COLO668 (cell line): ENCODE data around the gene CASP2.
A peak's percentile ranks its signal among the peaks of the same experiment; 100 is the strongest.
"Not testable (repeated sequence)": the region's sequence is repeated elsewhere in the genome, so short reads cannot be mapped to it uniquely, and the experiment has no call there.

ENCODE experiments used
- DNase-seq: peaks from one replicate; lab custom pipeline; 2025; ENCODE audit not compliant: unreplicated experiment; lab: John Stamatoyannopoulos, UW

Gene CASP2

DNA sequence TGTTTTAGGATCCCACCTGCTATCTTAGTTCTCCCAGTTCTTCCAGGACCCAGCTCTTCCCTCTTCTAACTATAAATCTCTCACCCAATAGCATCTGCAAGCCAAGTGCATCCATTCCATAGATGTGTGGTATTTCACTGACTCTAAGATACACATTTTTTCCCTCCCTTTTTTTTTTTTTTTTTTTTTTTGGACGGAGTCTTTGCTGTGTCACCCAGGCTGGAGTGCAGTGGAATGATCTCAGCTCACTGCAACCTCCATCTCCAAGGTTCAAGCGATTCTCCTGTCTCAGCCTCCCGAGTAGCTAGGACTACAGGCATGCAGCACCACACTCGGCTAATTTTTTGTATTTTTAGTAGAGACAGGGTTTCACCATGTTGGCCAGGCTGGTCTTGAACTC is 1.7 kb downstream of the CASP2 start:
- DNase-seq = not testable (repeated sequence)

DNA sequence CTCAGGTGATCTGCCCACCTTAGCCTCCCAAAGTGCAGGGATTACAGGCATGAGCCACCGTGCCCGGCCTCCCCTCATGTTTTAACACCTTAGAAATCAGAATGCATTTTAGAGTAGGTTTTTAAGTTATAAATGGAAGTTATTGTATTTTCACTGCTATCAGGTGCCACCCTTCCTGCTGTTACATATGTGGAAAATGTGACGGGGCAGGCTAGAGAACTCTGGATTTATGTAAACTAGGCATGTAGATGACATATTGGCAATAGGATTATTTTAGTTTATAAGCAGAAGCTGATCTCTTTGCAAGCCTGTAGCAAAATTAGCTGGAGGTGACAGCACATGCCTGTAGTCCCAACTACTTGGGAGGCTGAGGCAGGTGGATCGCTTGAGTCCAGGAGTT is 2.1 kb downstream of the CASP2 start:
- DNase-seq = no peak

DNA sequence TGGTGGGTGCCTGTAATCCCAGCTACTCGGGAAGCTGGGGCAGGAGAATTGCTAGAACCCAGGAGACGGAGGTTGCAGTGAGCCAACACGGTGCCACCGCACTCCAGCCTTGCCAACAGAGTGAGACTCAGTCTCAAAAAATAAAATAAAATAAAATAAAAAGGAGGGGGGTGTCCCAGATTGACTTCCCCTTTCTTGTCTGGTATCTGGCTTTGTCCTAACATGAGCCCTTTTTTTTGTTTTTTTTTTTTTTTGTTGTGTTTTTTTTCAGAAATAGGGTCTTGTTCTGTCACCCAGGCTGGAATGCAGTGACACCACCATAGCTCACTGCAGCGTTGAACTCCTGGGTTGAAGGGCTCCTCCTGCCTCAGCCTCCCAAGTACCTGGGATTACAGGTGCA is 4.7 kb downstream of the CASP2 start:
- no peak for DNase-seq

DNA sequence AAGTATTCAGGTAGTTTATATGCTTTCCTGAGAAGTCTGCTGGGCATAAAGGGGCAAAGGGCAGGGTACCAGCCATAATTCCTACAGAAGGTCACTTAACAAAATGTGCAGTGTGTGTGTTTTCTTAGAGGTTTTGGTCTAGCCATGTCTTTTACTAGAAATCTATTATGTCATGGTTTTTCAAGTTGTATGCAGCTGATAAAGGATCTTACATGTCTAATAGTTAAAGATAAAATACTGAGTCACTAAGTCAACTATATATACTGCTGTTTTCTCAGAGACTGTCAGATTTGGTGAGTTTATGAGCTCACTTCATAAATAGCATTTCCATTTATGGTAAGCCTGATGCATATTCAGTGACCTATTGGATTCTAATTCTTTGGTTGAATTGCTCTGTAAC is 7.7 kb downstream of the CASP2 start:
- DNase-seq = no peak

DNA sequence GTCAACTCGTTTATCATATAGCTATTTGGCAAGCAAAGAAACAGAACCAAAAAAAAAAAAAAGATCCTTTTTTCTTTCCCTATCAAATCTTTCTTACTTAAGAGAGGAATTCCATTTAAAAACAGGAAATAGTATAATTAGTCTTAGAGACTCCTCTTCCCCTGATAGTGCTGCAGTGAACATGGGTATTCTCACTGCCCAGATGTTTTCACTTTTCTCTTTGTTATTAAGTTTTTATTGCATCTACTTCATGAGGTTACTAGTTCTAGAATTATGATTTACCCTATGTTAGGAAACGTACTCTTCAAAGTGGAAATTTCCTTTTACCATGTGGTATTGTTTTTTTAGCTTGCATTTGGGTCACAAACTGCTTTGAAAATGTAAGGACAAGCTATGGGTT is 8.5 kb downstream of the CASP2 start:
- no peak for DNase-seq

DNA sequence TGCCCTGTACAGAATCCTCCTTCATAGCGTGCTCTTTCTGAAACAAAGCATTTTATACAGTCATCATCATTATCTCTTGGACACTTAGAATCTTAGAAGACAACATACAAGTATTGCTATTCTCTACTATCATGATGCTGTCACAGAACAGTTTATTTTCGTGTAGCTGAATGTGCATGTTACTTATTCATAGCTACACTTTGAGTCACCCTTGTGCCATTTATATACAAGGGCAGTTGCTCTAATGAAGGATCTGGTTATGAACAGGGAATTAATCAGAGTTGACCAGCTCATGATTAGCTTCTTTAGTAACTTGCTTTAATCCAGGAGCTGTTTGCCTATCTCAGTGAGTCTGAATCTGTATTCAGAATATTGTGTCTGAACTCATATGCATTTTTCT is 11.2 kb downstream of the CASP2 start:
- DNase-seq = no peak

DNA sequence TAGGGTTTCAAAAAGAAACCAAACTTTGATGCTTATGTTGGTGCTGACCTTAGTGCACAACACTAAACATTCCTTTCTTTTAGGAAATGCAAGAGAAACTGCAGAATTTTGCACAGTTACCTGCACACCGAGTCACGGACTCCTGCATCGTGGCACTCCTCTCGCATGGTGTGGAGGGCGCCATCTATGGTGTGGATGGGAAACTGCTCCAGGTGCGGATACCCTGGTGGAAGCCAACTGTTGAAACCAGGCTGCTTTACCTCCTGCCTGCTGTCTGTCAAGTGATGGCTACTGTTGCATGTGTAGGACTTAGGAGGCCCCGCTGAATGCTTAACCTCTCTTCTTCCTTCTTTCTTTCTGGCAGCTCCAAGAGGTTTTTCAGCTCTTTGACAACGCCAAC is 11.7 kb downstream of the CASP2 start:
- DNase-seq = peak; percentile 22

DNA sequence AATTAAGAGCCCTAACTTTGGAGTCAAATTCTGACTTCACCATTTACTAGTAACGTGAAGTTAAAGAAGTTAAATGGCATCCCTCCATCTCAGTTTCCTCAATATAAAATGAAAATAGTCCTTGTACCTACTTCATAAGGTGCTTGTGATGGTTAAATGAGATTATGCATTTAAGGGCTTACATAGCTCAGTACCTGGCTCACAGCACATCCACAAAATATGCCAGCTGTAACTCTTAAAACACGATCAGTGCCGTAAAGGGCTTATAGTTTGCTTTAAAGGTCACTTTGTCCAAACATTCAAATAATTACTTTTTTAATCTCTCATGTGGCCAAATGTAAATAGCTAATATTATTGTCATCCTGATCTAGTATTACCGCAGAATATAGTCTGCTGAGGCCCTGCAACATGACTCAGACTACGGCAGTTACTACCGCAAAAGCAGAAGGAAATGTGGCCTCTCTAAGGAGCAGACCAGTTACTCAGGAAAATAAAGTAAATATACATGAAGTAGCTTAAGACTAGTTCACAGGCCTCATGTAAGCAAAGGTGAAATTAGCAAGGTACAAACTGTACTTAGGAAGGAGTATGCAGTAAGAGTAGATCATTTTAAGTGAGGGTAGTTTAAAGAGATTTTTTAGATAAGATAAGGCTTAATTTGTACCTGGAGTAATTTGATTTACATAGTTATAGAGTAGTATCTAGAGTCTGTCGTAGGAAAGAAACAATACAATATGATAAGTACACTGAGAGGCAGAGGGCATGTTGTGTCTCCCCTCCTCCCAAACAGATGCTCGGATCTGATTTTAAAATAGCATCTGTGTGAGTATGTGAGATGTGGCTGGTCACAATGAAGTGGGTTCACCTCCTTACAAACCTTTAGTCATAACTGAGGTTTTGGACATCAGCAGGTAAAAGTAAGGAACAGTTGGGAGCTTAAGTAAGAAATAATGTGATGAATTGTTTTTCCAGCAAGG is 13.1 kb downstream of the CASP2 start:
- DNase-seq = no peak

DNA sequence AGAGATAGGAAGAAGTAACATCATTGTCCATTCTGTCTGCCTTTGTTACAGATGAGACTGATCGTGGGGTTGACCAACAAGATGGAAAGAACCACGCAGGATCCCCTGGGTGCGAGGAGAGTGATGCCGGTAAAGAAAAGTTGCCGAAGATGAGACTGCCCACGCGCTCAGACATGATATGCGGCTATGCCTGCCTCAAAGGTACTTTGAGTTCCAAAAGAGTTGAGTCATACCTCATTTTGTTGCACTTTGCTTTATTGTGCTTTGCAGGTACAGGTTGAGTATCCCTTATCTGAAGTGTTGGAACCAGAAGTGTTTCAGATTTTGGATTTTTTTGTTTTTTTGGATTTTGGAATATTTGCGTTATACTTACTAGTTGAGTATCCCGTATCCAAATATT is 15.6 kb downstream of the CASP2 start:
- DNase-seq = no peak

DNA sequence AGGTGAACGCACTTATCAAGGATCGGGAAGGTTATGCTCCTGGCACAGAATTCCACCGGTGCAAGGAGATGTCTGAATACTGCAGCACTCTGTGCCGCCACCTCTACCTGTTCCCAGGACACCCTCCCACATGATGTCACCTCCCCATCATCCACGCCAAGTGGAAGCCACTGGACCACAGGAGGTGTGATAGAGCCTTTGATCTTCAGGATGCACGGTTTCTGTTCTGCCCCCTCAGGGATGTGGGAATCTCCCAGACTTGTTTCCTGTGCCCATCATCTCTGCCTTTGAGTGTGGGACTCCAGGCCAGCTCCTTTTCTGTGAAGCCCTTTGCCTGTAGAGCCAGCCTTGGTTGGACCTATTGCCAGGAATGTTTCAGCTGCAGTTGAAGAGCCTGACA is 16.8 kb downstream of the CASP2 start:
- DNase-seq = no peak

DNA sequence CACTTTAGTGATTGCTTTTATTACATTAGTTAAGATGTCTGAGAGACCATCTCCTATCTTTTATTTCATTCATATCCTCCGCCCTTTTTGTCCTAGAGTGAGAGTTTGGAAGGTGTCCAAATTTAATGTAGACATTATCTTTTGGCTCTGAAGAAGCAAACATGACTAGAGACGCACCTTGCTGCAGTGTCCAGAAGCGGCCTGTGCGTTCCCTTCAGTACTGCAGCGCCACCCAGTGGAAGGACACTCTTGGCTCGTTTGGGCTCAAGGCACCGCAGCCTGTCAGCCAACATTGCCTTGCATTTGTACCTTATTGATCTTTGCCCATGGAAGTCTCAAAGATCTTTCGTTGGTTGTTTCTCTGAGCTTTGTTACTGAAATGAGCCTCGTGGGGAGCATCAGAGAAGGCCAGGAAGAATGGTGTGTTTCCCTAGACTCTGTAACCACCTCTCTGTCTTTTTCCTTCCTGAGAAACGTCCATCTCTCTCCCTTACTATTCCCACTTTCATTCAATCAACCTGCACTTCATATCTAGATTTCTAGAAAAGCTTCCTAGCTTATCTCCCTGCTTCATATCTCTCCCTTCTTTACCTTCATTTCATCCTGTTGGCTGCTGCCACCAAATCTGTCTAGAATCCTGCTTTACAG is 17.4 kb downstream of the CASP2 start:
- DNase-seq = peak; percentile 48

DNA sequence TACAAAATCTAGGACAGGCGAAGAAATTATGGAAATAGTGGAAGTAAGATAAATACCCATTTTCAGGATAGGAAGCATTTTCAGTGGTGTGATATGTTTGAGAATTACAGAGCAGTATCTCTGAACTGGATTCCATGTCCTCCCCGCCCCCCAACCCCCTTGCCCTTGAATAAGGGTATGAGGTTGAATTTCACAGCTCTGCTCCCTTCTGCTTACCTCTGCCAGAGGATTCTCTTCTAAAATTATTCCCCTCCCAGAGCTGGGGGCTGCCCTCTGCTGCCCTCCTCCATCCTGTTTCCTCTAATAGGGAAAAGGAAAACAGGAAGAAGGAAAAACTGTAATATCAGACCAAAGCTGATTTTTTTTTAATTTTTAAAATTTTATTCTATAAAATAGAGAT is 20.5 kb downstream of the CASP2 start:
- DNase-seq = no peak

DNA sequence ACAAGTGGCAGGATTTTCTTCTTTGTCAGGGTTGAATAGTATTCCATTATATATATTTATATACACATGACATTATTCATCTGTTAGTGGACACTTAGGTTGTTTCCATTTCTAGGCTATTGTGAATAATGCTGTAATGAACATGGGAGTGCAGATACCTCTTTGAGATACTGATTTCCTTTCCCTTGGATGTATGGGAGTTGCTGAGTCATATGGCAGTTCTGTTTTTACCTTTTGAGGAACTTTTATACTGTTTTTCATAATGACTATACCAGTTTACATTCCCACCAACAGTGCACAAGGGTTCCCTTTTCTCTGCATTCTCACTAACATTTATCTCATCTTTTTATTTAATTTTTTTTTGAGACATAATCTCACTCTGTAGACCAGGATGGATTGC is 26.0 kb downstream of the CASP2 start:
- DNase-seq = no peak

DNA sequence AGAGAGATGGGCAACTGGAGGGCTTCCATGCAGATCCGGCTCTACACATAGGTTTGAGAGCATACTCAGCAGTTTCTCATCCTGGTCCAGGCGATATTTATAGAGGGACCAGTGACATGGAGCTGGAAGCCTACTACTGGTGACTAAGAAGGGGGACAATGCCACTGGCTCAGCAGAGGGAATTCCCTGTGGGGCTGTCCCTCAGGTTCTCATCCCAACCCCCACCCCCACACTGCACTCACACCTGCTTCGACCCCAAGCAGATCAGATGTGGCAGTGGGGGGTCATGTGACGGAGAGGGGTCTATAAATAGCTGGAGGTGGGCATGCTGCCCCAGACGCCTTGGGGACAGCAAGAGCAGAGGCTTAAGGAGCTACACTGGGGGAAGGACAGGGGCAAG is 27.6 kb downstream of the CASP2 start, which contains the start of gene CLCN1:
Gene CLCN1 (plus strand): TSS at position 336 of the 400 bp plus-strand sequence. CDS start 102 bp downstream, outside the sequence.
- no peak for DNase-seq

DNA sequence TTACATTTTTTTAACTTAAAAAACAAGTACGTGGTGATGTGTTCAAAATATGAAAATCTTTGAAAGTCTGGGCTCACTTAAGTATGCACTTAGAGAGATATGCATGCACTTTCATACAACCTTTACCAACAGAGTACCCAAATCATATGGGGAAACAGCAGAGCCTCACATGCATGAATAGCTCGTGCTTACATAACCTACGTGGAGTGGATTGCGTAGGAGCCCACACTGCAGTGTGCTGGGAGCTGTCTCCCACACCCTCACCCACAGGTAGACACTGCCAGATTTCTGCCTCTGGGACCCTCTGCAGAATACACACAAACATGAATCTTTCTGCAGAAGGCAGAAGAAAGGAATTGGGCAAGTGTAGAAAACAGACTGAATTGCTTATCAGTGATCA is 28.3 kb downstream of the CASP2 start:
- DNase-seq = no peak

DNA sequence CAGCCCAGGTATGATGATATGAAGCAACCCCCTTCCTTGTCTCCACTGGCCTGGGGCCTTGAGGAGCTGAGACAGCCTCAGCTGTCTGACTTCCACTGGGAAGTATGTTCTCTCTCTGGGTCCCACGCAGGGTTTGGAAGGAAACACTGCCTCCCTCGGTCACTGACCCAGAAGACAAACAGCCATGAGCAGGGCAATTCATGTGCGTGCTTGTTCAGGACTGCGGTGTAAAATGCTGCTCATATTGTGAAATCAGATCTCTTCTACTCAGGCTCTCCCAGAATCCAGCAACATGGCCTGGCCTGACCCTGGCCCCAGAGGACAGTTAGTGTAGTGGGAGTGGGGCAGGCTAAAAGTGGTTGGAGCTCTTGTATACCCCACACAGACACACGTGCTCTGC is 30.5 kb downstream of the CASP2 start:
- no peak for DNase-seq

DNA sequence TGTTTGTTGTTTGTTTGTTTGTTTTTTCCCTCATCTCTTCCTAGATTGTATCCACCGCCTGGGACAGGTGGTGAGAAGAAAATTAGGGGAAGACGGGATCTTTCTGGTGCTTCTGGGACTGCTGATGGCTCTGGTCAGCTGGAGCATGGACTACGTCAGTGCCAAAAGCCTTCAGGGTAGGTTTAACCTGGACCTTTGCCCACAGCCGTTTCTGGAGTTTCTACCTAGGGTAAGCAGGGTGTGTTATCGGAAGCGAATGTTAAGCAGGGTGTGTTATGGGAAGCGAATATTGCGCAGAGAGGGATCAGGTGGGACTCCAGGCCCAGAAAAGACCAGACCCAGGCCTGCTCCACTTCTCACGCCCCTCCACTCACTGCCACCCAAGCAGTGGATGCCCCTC is 32.5 kb downstream of the CASP2 start:
- no peak for DNase-seq

DNA sequence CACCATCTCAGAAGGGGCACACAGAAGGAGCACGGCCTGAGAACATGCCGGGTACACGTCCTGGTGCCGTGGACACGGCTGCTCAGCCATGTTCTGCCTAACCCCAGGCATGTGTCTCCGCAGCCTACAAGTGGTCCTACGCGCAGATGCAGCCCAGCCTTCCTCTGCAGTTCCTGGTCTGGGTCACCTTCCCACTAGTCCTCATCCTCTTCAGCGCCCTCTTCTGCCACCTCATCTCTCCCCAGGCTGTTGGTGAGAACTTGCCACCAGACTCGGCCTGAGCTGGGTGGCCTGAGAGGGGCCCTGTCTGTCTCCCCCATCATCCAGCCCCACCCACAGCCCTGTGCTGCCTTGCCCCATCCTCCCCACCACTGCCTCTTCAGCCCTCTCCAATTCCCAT is 33.1 kb downstream of the CASP2 start:
- DNase-seq = no peak

DNA sequence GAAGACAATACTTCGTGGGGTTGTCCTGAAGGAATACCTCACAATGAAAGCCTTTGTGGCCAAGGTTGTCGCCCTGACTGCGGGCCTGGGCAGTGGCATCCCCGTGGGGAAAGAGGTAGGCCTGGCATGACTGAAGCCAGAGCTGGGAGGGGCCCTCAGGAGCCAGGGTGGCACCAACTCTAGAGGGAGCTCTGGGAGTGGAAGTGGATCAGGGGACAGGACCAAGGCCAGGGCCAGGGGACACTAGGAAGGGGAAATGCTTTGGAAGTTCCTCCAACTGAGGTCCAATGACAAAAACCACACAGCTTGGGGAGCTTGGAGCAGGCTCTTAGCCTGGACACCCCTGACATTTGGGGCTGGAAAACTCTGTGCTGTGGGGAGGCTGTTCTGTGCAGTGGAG is 33.6 kb downstream of the CASP2 start:
- no peak for DNase-seq

DNA sequence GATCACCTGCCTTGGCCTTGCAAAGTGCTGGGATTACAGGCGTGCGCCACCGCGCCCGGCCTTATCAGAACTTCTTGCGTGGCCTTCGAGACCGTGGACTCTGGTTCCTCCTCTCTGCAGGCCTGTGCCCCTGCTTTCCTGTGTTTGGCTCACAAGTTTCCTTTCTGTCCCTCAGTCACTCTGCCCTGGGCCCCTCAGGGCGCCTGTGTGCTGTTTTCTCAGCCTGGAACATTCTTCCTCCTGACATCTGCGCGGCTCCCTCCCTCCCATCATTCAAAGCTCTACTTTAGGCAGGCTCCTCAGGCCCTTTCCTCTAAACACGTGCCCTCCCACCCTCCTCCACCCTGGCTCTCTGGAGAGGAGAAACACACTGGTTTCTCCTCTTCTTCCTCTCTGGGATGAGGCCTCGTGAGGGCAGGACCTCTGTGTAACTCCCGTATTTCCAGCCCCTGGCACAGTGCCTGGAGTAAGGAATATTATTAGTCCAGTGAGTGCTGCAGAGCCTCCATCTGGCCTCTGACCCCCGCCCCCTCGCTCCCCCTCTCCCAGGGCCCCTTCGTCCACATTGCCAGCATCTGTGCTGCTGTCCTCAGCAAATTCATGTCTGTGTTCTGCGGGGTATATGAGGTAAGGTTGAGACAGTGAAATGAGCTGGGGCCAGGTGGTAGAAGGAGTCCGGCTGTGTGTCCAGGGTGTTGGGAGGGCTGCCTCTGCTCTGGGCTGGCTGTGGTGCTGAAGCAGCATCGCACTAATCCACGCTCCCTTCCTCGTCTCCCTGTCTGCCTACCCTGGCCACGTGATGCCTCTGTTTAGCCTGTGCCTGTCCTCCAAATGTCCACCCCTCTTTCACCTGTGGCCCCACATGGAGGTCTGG is 34.8 kb downstream of the CASP2 start:
- no peak for DNase-seq

DNA sequence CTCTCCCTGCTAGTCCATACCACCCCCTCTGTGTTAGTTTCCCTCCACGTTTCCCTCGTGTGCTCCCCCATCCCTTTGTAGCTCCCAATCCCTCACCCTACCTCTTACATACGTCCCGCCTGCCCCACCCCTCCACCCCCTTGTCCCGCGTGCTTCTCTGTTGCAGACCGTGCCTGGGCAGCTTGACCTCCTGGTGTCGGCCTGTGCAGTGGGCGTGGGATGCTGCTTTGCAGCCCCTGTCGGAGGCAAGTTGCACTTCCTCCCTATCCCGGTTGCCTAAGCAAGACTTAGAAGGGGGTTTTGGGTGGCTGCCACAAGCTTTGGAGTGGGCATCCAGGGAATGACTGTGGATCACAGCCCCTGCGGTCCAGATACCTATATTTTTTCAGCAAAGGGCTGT is 35.5 kb downstream of the CASP2 start:
- DNase-seq = no peak
